Activated CD4-positive, alpha-beta memory T cell treated with anti-CD3 and anti-CD28 coated beads, Interleukin-2, amount 10 ng/mL, durations not matched to agents 7 days and 5 days (primary cell): ENCODE measurements around the gene SANBR. TPM values are rescaled to one million over a fixed set of nuclear protein-coding genes. Genes with fewer than 3 reads are reported as not detected.

Experiments
- CTCF ChIA-PET: fragments of 350-600 bp; sonication (Branson Sonifier 250); formaldehyde crosslinking; loops from one replicate; lab custom pipeline; 2021; ENCODE audit warnings: antibody characterized with exemption, inconsistent platforms; lab: Charles Lee
- POLR2A ChIA-PET: fragments of 350-600 bp; sonication (Branson Sonifier 250); formaldehyde crosslinking; loops from one replicate; lab custom pipeline; 2021; ENCODE audit warnings: antibody characterized with exemption; lab: Charles Lee
- DNase-seq: peaks from one replicate; pipeline ENCODE4 v3.0.0-alpha.2; 2020
- H3K27ac Mint-ChIP-seq: one replicate; pipeline ENCODE4 v1.8.0; 2021; ENCODE audit warnings: mild to moderate bottlenecking, mixed read lengths
- H3K27me3 Mint-ChIP-seq: one replicate; pipeline ENCODE4 v1.8.0; 2021; ENCODE audit warnings: mixed read lengths
- H3K36me3 Mint-ChIP-seq: one replicate; pipeline ENCODE4 v1.8.0; 2021; ENCODE audit warnings: low read depth, mixed read lengths
- H3K4me1 Mint-ChIP-seq: one replicate; pipeline ENCODE4 v1.8.0; 2021; ENCODE audit warnings: mixed read lengths
- H3K4me3 Mint-ChIP-seq: one replicate; pipeline ENCODE4 v1.8.0; 2021; ENCODE audit warnings: mild to moderate bottlenecking, mixed read lengths
- H3K9me3 Mint-ChIP-seq: one replicate; pipeline ENCODE4 v1.8.0; 2021; ENCODE audit warnings: mixed read lengths
- total RNA-seq, 2 experiments: library from RNA; stranded (reverse); gene quantifications; one replicate each; pipeline ENCODE4 v1.2.3, GENCODE V29; 2021

The SANBR gene
- total RNA-seq, 2 experiments from 2014 or later, result 9.9 to 10.8 TPM

DNA sequence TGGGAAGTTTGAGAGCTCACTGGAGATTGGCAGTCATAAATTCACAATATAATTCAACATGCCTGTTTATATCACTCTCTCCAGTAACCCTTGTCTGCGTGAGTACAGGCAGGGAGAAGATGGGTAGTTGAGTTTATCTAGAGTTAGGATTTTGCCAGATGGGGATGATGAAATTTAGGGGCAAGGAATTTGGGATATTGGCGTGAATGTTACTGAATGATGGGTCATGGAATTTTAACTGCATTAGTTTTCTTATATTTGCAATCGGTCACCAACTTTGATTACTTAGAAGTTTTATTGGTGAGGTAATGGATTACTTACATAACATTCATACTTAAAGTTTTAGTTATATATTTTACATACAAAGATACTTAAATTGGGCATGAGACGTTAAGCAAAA is 35.1 kb downstream of the SANBR start:
- peaks cover 7% of the 10 kb centered on the region for H3K4me1 Mint-ChIP-seq
- POLR2A ChIA-PET, result no interaction called here
- peaks cover 16% of the 10 kb centered on the region for H3K36me3 Mint-ChIP-seq
- CTCF ChIA-PET, result no interaction called here
- H3K27me3 Mint-ChIP-seq, result no peaks in the 10 kb centered on the region
- no peak overlapping the region for H3K4me3 Mint-ChIP-seq
- no peak overlapping the region for H3K27ac Mint-ChIP-seq
- DNase-seq, result no peak
- H3K9me3 Mint-ChIP-seq, result no peaks in the 10 kb centered on the region

DNA sequence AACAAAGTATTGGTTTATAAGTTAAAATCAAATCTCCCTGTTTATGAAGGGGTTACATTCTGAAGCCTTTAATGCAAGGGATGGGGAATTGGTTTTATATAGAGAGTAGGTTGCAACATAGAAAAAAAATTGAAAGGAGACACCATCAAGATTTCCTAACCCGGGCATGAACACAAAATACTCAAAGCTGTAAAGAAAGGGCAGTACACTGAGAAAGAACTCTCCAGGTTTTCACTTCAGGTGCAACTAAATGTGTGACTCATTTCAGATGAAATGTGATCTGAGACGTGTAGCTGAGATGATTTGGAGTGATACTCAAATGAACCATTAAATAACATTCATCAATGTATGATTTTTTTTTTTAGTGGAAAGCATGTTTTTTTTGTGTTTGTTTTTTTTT is 43.6 kb downstream of the SANBR start:
- POLR2A ChIA-PET, result no interaction called here
- no peak overlapping the region for H3K27ac Mint-ChIP-seq
- H3K4me1 Mint-ChIP-seq, result no peaks in the 10 kb centered on the region
- H3K4me3 Mint-ChIP-seq, result no peak overlapping the region
- DNase-seq, result no peak
- peaks cover 32% of the 10 kb centered on the region for H3K36me3 Mint-ChIP-seq
- no peaks in the 10 kb centered on the region for H3K9me3 Mint-ChIP-seq
- CTCF ChIA-PET, result no interaction called here
- no peaks in the 10 kb centered on the region for H3K27me3 Mint-ChIP-seq

GRCh38 chr2:61111708-61112107 is 46.0 kb downstream of the SANBR start:
- Mint-ChIP-seq H3K4me3 (no peak overlapping the region), H3K9me3 (no peaks in the 10 kb centered on the region), H3K27ac (no peak overlapping the region), H3K27me3 (no peaks in the 10 kb centered on the region), H3K36me3 (peaks cover 33% of the 10 kb centered on the region), H3K4me1 (no peaks in the 10 kb centered on the region)
- ChIA-PET CTCF (no interaction called here), POLR2A (no interaction called here)
- DNase-seq, result no peak

- no peak overlapping the region for H3K4me3 Mint-ChIP-seq
- CTCF ChIA-PET, result no interaction called here
Measured at GRCh38 chr2:61114147-61114546, 48.5 kb downstream of the SANBR start.

More at GRCh38 chr2:61114147-61114546, 48.5 kb downstream of the SANBR start:
- Mint-ChIP-seq H3K9me3 (no peaks in the 10 kb centered on the region), H3K36me3 (peaks cover 40% of the 10 kb centered on the region), H3K4me1 (no peaks in the 10 kb centered on the region), H3K27ac (no peak overlapping the region), H3K27me3 (no peaks in the 10 kb centered on the region)
- POLR2A ChIA-PET, result no interaction called here
- no peak for DNase-seq

Other genes with a start within 250 kb of the SANBR start
- 10 to 100 TPM; 22.9 to 24.0 TPM for gene REL, start 184.3 kb upstream of the SANBR start, total RNA-seq
- 10 to 100 TPM; 20.3 to 20.6 TPM for gene PEX13, start 48.2 kb upstream of the SANBR start, total RNA-seq
- 1 to 10 TPM; 7.3 to 7.5 TPM for gene PUS10, start 47.6 kb upstream of the SANBR start, total RNA-seq
- gene C2orf74, start 96.3 kb downstream of the SANBR start, total RNA-seq, result 10 to 100 TPM in 1 of 2 experiments, 1 to 10 TPM in 1; 8.7 to 10.2 TPM